SK-N-SH (cell line): ENCODE measurements around the gene OLFML2A. TPM values are rescaled to one million over a fixed set of nuclear protein-coding genes. Genes with fewer than 3 reads are reported as not detected.
A peak's percentile ranks its signal among the peaks of the same experiment; 100 is the strongest.
"Not testable (repeated sequence)": the region's sequence is repeated elsewhere in the genome, so short reads cannot be mapped to it uniquely, and the experiment has no call there.

ENCODE experiments used
- CTCF ChIA-PET: fragments of 300-600, 350-600 bp; formaldehyde crosslinking; extraction: SDS; loops from one replicate; lab custom pipeline; 2021; lab: Yijun Ruan, JAX
- POLR2A ChIA-PET: fragments of 350-600 bp; sonication (Branson Sonifier 250); formaldehyde crosslinking; extraction: SDS; loops from one replicate; lab custom pipeline; 2020; ENCODE audit warnings: antibody characterized with exemption, inconsistent platforms; lab: Yijun Ruan, JAX
- DNase-seq: peaks from one replicate; pipeline ENCODE4 v3.0.0; 2012
- H2AFZ ChIP-seq: fragments of 200-600 bp; sonication (generic); 2 replicates; pipeline ENCODE4 v1.8.1; 2016; ENCODE audit warnings: antibody characterized with exemption, mild to moderate bottlenecking, low read depth
- H3F3A ChIP-seq: fragments of 200-600 bp; sonication (generic); replicated peaks from 2 replicates; pipeline ENCODE3; 2016; ENCODE audit warnings: antibody characterized with exemption, mild to moderate bottlenecking; ENCODE audit not compliant: insufficient read depth
- H3K27ac ChIP-seq, 2 experiments: fragments of 200-500 bp in 1 of 2; fragments of 200-600 bp in 1 of 2; sonication (Bioruptor generic) in 1 of 2; sonication (generic), shearing (Covaris generic) in 1 of 2; 2 replicates each; pipeline versions ENCODE4 v1.5.1 to v1.6.1; 2014 to 2016; ENCODE audit warnings: low read depth in 2 of 2, inconsistent platforms in 1 of 2, low read length in 1 of 2, mild to moderate bottlenecking in 1 of 2, mixed read lengths in 1 of 2
- H3K27me3 ChIP-seq: fragments of 200-600 bp; sonication (generic), shearing (Covaris generic); 2 replicates; pipeline ENCODE4 v1.6.1; 2016; ENCODE audit warnings: mixed run types; ENCODE audit not compliant: insufficient read depth
- H3K36me3 ChIP-seq, 2 experiments: fragments of 200-500 bp in 1 of 2; fragments of 200-600 bp in 1 of 2; sonication (Bioruptor generic) in 1 of 2; sonication (generic) in 1 of 2; replicated peaks in 1 of 2; 2 replicates each; pipeline versions ENCODE3 to v1.5.1; 2014 to 2016; ENCODE audit warnings: low read length in 1 of 2, mild to moderate bottlenecking in 1 of 2; ENCODE audit not compliant: insufficient read depth in 2 of 2, control insufficient read depth in 1 of 2
- H3K4me1 ChIP-seq, 2 experiments: fragments of 200-500 bp in 1 of 2; fragments of 200-600 bp in 1 of 2; sonication (Bioruptor generic) in 1 of 2; sonication (generic), shearing (Covaris generic) in 1 of 2; 2 replicates each; pipeline versions ENCODE4 v1.5.1 to v1.6.1; 2014 to 2016; ENCODE audit warnings: low read depth in 1 of 2, low read length in 1 of 2, mixed run types in 1 of 2; ENCODE audit not compliant: insufficient read depth in 2 of 2, control insufficient read depth in 1 of 2
- H3K4me2 ChIP-seq: fragments of 200-600 bp; sonication (generic), shearing (Covaris generic); 2 replicates; pipeline ENCODE4 v1.6.1; 2017; ENCODE audit warnings: mixed run types
- H3K4me3 ChIP-seq, 2 experiments: fragments of 200-500 bp in 1 of 2; fragments of 200-600 bp in 1 of 2; sonication (Bioruptor generic) in 1 of 2; sonication (generic), shearing (Covaris generic) in 1 of 2; 2 replicates each; pipeline versions ENCODE4 v1.5.1 to v1.8.1; 2014 to 2016; ENCODE audit warnings: low read depth in 2 of 2, inconsistent platforms in 1 of 2, low read length in 1 of 2, mild to moderate bottlenecking in 1 of 2, mixed read lengths in 1 of 2, moderate library complexity in 1 of 2
- H3K79me2 ChIP-seq: fragments of 200-600 bp; sonication (generic); 2 replicates; pipeline ENCODE4 v1.8.1; 2017; ENCODE audit warnings: mild to moderate bottlenecking; ENCODE audit not compliant: insufficient read depth
- H3K9ac ChIP-seq: fragments of 200-600 bp; sonication (generic); 2 replicates; pipeline ENCODE4 v1.6.1; 2017; ENCODE audit warnings: mixed run types
- H3K9me2 ChIP-seq: fragments of 200-600 bp; sonication (generic); 2 replicates; pipeline ENCODE4 v1.6.1; 2017; ENCODE audit warnings: mixed run types
- H3K9me3 ChIP-seq: fragments of 200-600 bp; sonication (generic); 2 replicates; pipeline ENCODE4 v1.6.1; 2017; ENCODE audit warnings: mixed run types, mild to moderate bottlenecking, moderate library complexity
- H4K20me1 ChIP-seq: fragments of 200-600 bp; sonication (generic); 2 replicates; pipeline ENCODE4 v1.6.1; 2017; ENCODE audit warnings: mild to moderate bottlenecking, mixed run types; ENCODE audit not compliant: insufficient read depth
- CHD2 ChIP-seq: fragments of 150-350 bp; IDR thresholded peaks from 2 replicates; pipeline ENCODE4 v1.6.1; 2018; ENCODE audit warnings: low read length; ENCODE audit not compliant: partially characterized antibody
- CTCF ChIP-seq: fragments of 200-600 bp; sonication (generic); IDR thresholded peaks from 2 replicates; pipeline ENCODE4 v1.6.1; 2017; ENCODE audit warnings: antibody characterized with exemption, mild to moderate bottlenecking, moderate library complexity
- ELF1 ChIP-seq: IDR thresholded peaks from 2 replicates; pipeline ENCODE4 v1.4.0; 2012
- EP300 ChIP-seq, 2 experiments: IDR thresholded peaks; 2 replicates each; pipeline versions ENCODE4 v1.4.0 to v1.6.1; 2012; ENCODE audit warnings: borderline replicate concordance in 1 of 2, low read depth in 1 of 2, low read length in 1 of 2
- EZH2phosphoT487 ChIP-seq: fragments of 200-600 bp; sonication (generic); IDR thresholded peaks from 2 replicates; pipeline ENCODE4 v1.6.1; 2017; ENCODE audit warnings: low read depth, mixed run types, mild to moderate bottlenecking, antibody characterized with exemption, moderate library complexity, borderline replicate concordance
- FOSL2 ChIP-seq: IDR thresholded peaks from 2 replicates; pipeline ENCODE4 v1.4.0; 2012; ENCODE audit warnings: low read depth, mild to moderate bottlenecking, moderate library complexity, borderline replicate concordance
- GATA2 ChIP-seq: sonication (generic); formaldehyde crosslinking; IDR thresholded peaks from 2 replicates; pipeline ENCODE4 v1.5.0; 2020; ENCODE audit warnings: mild to moderate bottlenecking, missing genetic modification reagents
- JUND ChIP-seq: IDR thresholded peaks from 2 replicates; pipeline ENCODE4 v1.4.0; 2012
- NRF1 ChIP-seq: IDR thresholded peaks from 2 replicates; pipeline ENCODE4 v1.6.1; 2012; ENCODE audit warnings: low read depth, mild to moderate bottlenecking, low read length
- PBX3 ChIP-seq: IDR thresholded peaks from 2 replicates; pipeline ENCODE4; 2012
- RXRA ChIP-seq: IDR thresholded peaks from 2 replicates; pipeline ENCODE4 v1.4.0; 2012; ENCODE audit warnings: low read depth, mild to moderate bottlenecking, borderline replicate concordance
- SMC3 ChIP-seq: IDR thresholded peaks from 2 replicates; pipeline ENCODE4 v1.6.1; 2012; ENCODE audit warnings: low read depth, low read length, improper control_type of control experiment
- TCF12 ChIP-seq: IDR thresholded peaks from 2 replicates; pipeline ENCODE4 v1.4.0; 2012
- TEAD4 ChIP-seq: IDR thresholded peaks from 2 replicates; pipeline ENCODE4 v1.4.0; 2012; ENCODE audit warnings: mild to moderate bottlenecking, borderline replicate concordance; ENCODE audit not compliant: insufficient read depth
- YY1 ChIP-seq: IDR thresholded peaks from 2 replicates; pipeline ENCODE4 v1.4.0; 2012; ENCODE audit warnings: low read depth, mild to moderate bottlenecking
- ZBTB33 ChIP-seq: IDR thresholded peaks from 2 replicates; pipeline ENCODE4 v1.4.0; 2012; ENCODE audit warnings: low read depth, borderline replicate concordance
- WGBS: methylation state at CpG from one replicate; pipeline ENCODE4 v1.1.6; 2017; ENCODE audit warnings: low lambda C conversion rate; 5-methylcytosine and 5-hydroxymethylcytosine counted together
- polyA plus RNA-seq, 3 experiments: library from polyadenylated mRNA; depleted of rRNA; stranded (reverse); fragments of >200 nt; gene quantifications; 2 replicates each; pipeline ENCODE4 v1.2.3, GENCODE V29; 2012

The OLFML2A gene
- polyA plus RNA-seq, 1 of the 3 experiments (the other 2 are of a cell fraction) = 7.7 TPM

GRCh38 chr9:124735121-124735520 lies 41.8 kb upstream of the OLFML2A start:
- no peaks in the 10 kb centered on the region for H3K9me2 ChIP-seq
- POLR2A ChIA-PET = no interaction called here
- no peaks in the 10 kb centered on the region for H3K27me3 ChIP-seq
- peaks cover 13% of the 10 kb centered on the region for H3F3A ChIP-seq
- H4K20me1 ChIP-seq = no peaks in the 10 kb centered on the region
- H3K36me3 ChIP-seq = peaks cover 0 to 15% of the 10 kb centered on the region in 2 experiments
- peak; percentile 38; the same call in 1 of the 2 replicates for TF ChIP-seq PBX3
- TF ChIP-seq JUND = peak; percentile 83
- TF ChIP-seq FOSL2 = peak; percentile 84
- TF ChIP-seq YY1 = peak; percentile 37; the same call in 1 of the 2 replicates
- TF ChIP-seq TEAD4 = 0 out of 2 replicates have a peak, but pooled peaks have one; percentile 35
- 0 out of 4 replicates have a peak, but pooled peaks of 1 of the 2 experiments have one; percentile 38 for TF ChIP-seq EP300 (IDR thresholded peaks at IDR 0.05; ENCODE audit: borderline replicate concordance in 1 of 2, low read depth in 1 of 2, low read length in 1 of 2)
- no peak for TF ChIP-seq GATA2 (CRISPR knock-in tag)
- no peak for TF ChIP-seq EZH2phosphoT487
- TF ChIP-seq TCF12 = peak; percentile 54; the same call in 1 of the 2 replicates
- H2AFZ ChIP-seq = 0 out of 2 replicates have a peak overlapping the region, but pooled peaks have one; percentile 6
- H3K9ac ChIP-seq = peak overlapping the region; percentile 8; the same call in 1 of the 2 replicates
- H3K4me3 ChIP-seq = no peak overlapping the region
- H3K4me1 ChIP-seq = peaks cover 0 to 19% of the 10 kb centered on the region in 2 experiments; a peak in 1 of 4 replicates
- H3K9me3 ChIP-seq = no peaks in the 10 kb centered on the region
- CTCF ChIA-PET = interaction anchor here (1.3 to 3.7 kb wide), 3 partner anchors 18 to 30 kb away, joined by 4 to 19 read pairs (median 9); no protein-coding TSS in a partner anchor
- peak overlapping the region; percentile 54 for H3K4me2 ChIP-seq
- H3K79me2 ChIP-seq = peaks cover 11% of the 10 kb centered on the region; the same call in 1 of the 2 replicates
- DNase-seq = no peak
- H3K27ac ChIP-seq = peak overlapping the region; percentile 34 to 65; a peak in 3 of 4 replicates

- H3K9me2 ChIP-seq, H3K4me2 ChIP-seq, H3K36me3 ChIP-seq, DNase-seq, H2AFZ ChIP-seq, H3K9me3 ChIP-seq, H4K20me1 ChIP-seq, H3K27ac ChIP-seq, H3K4me3 ChIP-seq, H3K27me3 ChIP-seq, H3K9ac ChIP-seq, POLR2A ChIA-PET: not testable (repeated sequence)
- peaks cover 21% of the 10 kb centered on the region for H3F3A ChIP-seq
- peaks cover 11% of the 10 kb centered on the region; the same call in 1 of the 2 replicates for H3K79me2 ChIP-seq
- H3K4me1 ChIP-seq = peaks cover 7 to 33% of the 10 kb centered on the region in 2 experiments
- WGBS = 95% methylated on average over 7 of the region's 7 CpGs
- CTCF ChIA-PET = interaction anchor here (1.6 to 2.6 kb wide), 2 partner anchors 26 to 121 kb away, joined by 6 to 8 read pairs; no protein-coding TSS in a partner anchor
These were observed 38.9 kb upstream of the OLFML2A start for GRCh38 chr9:124738075-124738474.

- no peak overlapping the region for H3K4me3 ChIP-seq
- 86% methylated on average over 2 of the region's 2 CpGs for WGBS
- POLR2A ChIA-PET = no interaction called here
- TF ChIP-seq CTCF (no peak), SMC3 (no peak), GATA2 (CRISPR knock-in tag) (no peak), CHD2 (no peak), ELF1 (no peak), NRF1 (no peak), RXRA (no peak), TCF12 (no peak), ZBTB33 (no peak)
These were observed 37.6 kb upstream of the OLFML2A start for GRCh38 chr9:124739360-124739759.

More at GRCh38 chr9:124739360-124739759, 37.6 kb upstream of the OLFML2A start:
- H3K27ac ChIP-seq = no peak overlapping the region
- CTCF ChIA-PET = interaction anchor here (1.6 to 2.6 kb wide), 2 partner anchors 27 to 122 kb away, joined by 6 to 8 read pairs; no protein-coding TSS in a partner anchor
- H3K79me2 ChIP-seq = peaks cover 11% of the 10 kb centered on the region; the same call in 1 of the 2 replicates
- DNase-seq = no peak
- H2AFZ ChIP-seq = no peak overlapping the region
- no peak overlapping the region for H3K9ac ChIP-seq
- H3K4me1 ChIP-seq = peaks cover 8 to 43% of the 10 kb centered on the region in 2 experiments
- no peaks in the 10 kb centered on the region for H4K20me1 ChIP-seq
- no peaks in the 10 kb centered on the region for H3K9me2 ChIP-seq
- no peak overlapping the region for H3K4me2 ChIP-seq
- no peaks in the 10 kb centered on the region for H3K9me3 ChIP-seq
- no peaks in the 10 kb centered on the region for H3K27me3 ChIP-seq
- peaks cover 31% of the 10 kb centered on the region for H3F3A ChIP-seq
- H3K36me3 ChIP-seq = no peaks in the 10 kb centered on the region
